Eye (tissue), 1 donor: Measurements from ENCODE around the gene BATF2.

Experiments
- DNase-seq: peaks from one replicate; pipeline ENCODE4 v3.0.0-alpha.2; 2015

Gene BATF2

DNA sequence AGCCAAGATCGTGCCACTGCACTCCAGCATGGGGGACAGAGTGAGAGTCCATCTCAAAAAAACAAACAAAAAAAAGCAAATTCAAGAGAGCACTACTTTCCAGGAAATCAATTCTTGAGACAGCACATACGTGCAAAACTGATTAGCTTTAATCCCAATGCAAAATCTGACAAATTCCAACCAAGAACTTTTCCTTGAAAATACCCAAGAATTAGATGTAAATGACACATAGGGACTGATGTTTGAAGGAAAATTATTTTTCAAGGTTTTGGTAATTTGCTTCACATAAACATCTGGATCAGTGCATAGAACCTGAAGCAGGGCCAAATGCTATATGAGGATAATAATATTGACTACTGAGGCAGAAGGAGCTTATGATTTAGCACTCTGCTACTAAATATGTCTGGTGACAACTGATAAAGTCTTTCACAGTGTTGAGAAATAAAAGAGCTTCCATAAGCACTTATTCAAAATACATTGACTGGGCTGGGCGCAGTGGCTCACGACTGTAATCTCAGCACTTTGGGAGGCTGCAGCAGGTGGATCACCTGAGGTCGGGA lies 33.6 kb downstream of the BATF2 start:
- no peak for DNase-seq

DNA sequence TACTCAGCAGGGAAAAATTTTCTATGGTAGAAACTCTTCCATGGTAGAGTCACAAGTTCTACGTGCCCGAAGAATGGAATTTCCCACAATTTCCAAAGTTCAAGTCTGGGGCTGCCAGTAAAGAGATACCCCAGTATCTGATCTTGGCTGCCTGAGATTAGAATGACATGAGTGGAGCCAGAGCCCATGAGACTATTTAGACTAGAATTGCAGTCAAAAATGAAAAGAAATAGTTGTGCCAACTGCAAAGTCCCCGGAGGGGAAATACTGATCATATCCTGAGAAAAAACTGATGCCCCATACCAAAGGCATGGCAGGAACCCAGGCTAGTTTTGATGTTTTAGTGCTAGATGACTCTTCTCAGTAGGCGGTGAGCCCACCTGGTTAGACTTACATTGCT lies 36.1 kb downstream of the BATF2 start:
- no peak for DNase-seq

DNA sequence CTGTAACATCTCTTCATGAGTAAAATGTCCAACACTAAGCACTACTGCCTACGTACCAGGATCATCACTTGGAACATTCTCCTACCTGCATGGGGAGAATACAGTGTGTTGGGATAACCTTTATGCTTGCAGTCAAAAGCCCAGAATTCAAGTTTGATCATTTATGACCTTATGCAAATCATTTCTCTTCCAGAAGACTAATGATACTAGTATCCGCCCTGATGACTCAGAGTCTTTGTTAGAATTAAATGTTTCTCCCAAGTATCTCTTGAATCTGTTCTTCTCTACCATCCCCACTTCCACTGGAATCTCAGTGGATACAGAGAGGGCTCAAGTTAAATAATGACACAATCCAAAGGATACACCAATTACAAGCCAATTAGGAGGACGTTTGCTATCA lies 37.3 kb downstream of the BATF2 start:
- no peak for DNase-seq

DNA sequence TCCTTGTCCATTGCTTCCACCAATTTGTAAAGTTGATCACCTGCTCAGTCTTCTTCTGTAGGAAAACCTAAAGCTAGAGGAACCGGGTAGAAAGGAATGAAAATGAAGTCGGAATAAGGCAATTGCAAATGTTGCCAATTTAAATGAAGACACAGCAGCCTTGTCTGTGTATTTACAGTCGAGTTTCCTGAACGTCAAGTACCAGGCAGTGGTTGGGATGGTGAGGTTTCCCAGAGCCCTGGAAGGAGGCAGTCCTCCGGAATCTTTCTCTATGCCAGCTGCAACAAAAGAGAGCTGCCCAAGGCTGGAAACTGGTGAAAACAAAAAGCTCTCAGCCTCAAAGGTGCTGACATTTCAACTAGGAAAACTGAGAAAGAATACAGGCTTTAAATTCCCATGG lies 42.6 kb downstream of the BATF2 start:
- no peak for DNase-seq

DNA sequence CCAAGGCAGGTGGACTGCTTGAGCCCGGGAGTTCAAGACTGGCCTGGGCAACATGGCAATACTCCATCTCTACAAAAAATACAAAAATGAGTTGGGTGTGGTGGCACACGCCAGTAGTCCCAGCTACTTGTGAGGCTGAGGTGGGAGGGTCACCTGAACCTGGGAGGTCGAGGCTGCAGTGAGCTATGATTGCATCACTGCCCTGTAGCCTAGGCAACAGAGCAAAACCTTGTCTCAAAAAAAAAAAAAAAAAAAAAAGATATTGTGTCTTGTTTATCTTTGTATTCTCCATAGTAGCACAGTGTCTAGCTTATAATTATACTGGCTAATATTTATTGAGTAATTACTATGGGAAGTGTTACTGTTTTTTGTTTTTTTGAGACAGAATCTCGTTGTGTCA lies 45.2 kb downstream of the BATF2 start:
- DNase-seq: no peak

DNA sequence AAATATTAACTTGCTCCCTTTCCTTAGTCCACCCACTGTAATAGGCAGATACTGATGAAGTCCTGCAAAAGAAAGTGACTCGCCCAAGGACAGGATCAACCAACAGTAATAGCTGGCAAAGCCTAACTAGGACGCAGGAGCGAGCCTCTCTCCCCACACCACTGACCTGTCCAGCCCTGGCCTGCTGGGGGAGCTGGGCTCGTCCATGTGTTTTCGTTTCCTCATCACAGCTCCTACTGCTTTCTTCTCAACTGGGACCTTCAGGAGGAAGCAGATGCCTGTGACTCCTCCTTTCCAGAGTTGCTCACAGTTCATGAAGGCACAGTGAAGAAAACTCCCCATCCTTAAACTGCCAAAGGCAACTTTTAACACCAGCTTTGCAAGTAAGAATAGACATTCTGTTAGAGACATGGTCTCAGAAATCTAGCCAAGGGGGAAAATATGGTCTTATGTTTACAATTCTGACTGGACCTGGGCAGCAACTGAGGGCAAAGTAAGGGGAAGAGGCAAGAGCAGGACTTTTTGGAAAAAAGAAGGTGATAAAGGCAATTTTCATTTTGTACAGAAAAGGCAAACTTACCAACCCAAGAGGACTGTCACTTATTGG lies 49.5 kb downstream of the BATF2 start:
- no peak for DNase-seq
